ENCODE results near the gene FZD2.
"Not testable (repeated sequence)": the region's sequence is repeated elsewhere in the genome, so short reads cannot be mapped to it uniquely, and the experiment has no call there.

The FZD2 gene

GRCh38 chr17:44575403-44575802 lies 18.1 kb downstream of the FZD2 start:
- no peak for DNase-seq (ENCODE audit: low read depth in 2 of 2, low spot score in 1 of 2)

- no peak for DNase-seq (ENCODE audit: low read depth in 2 of 2, low spot score in 1 of 2)
Measured at GRCh38 chr17:44578947-44579346, 21.7 kb downstream of the FZD2 start.

GRCh38 chr17:44581868-44582267 lies 24.6 kb downstream of the FZD2 start:
- no peak for DNase-seq (ENCODE audit: low read depth in 2 of 2, low spot score in 1 of 2)

- no peak for DNase-seq (ENCODE audit: low read depth in 2 of 2, low spot score in 1 of 2)
Measured at GRCh38 chr17:44584443-44584842, 27.2 kb downstream of the FZD2 start.

GRCh38 chr17:44585315-44585714 lies 28.0 kb downstream of the FZD2 start:
- no peak for DNase-seq (ENCODE audit: low read depth in 2 of 2, low spot score in 1 of 2)

- no peak for DNase-seq (ENCODE audit: low read depth in 2 of 2, low spot score in 1 of 2)
Measured at GRCh38 chr17:44587339-44587738, 30.1 kb downstream of the FZD2 start.

GRCh38 chr17:44589316-44590071 lies 32.2 kb downstream of the FZD2 start:
- DNase-seq (ENCODE audit: low read depth in 2 of 2, low spot score in 1 of 2) = no peak

- not testable (repeated sequence) for DNase-seq (ENCODE audit: low read depth in 2 of 2, low spot score in 1 of 2)
Measured at GRCh38 chr17:44590072-44590462, 32.8 kb downstream of the FZD2 start.

GRCh38 chr17:44590762-44591161 lies 33.5 kb downstream of the FZD2 start:
- not testable (repeated sequence) for DNase-seq (ENCODE audit: low read depth in 2 of 2, low spot score in 1 of 2)

GRCh38 chr17:44591206-44591605 lies 33.9 kb downstream of the FZD2 start:
- DNase-seq (ENCODE audit: low read depth in 2 of 2, low spot score in 1 of 2) = no peak

GRCh38 chr17:44593156-44593555 lies 35.9 kb downstream of the FZD2 start:
- DNase-seq (ENCODE audit: low read depth in 2 of 2, low spot score in 1 of 2) = no peak

GRCh38 chr17:44595216-44595775 lies 38.0 kb downstream of the FZD2 start:
- DNase-seq (ENCODE audit: low read depth in 2 of 2, low spot score in 1 of 2) = no peak

- DNase-seq (ENCODE audit: low read depth in 2 of 2, low spot score in 1 of 2) = no peak
Measured at GRCh38 chr17:44598329-44598728, 41.0 kb downstream of the FZD2 start.

- DNase-seq (ENCODE audit: low read depth in 2 of 2, low spot score in 1 of 2) = no peak
Measured at GRCh38 chr17:44598932-44599297, 41.6 kb downstream of the FZD2 start.

GRCh38 chr17:44599298-44600175 lies 42.3 kb downstream of the FZD2 start:
- DNase-seq (ENCODE audit: low read depth in 2 of 2, low spot score in 1 of 2) = no peak

GRCh38 chr17:44601539-44601938 lies 44.3 kb downstream of the FZD2 start:
- DNase-seq (ENCODE audit: low read depth in 2 of 2, low spot score in 1 of 2) = no peak

- no peak for DNase-seq (ENCODE audit: low read depth in 2 of 2, low spot score in 1 of 2)
Measured at GRCh38 chr17:44601973-44602372, 44.7 kb downstream of the FZD2 start.

GRCh38 chr17:44602390-44602789 lies 45.1 kb downstream of the FZD2 start:
- no peak for DNase-seq (ENCODE audit: low read depth in 2 of 2, low spot score in 1 of 2)

- no peak for DNase-seq (ENCODE audit: low read depth in 2 of 2, low spot score in 1 of 2)
Measured at GRCh38 chr17:44602970-44603369, 45.7 kb downstream of the FZD2 start.

GRCh38 chr17:44604116-44604761 lies 47.0 kb downstream of the FZD2 start:
- no peak for DNase-seq (ENCODE audit: low read depth in 2 of 2, low spot score in 1 of 2)

- no peak for DNase-seq (ENCODE audit: low read depth in 2 of 2, low spot score in 1 of 2)
Measured at GRCh38 chr17:44604768-44605485, 47.6 kb downstream of the FZD2 start.

Measured in stimulated activated CD8-positive, alpha-beta memory T cell treated with anti-CD3 and anti-CD28 coated beads, Interleukin-4, amount 100 ng/mL, for 4 hours (primary cell).